SK-N-SH (cell line): Measurements from ENCODE around the gene PADI4.

Experiments
- EP300 ChIP-seq, 2 experiments: IDR thresholded peaks; 2 replicates each; pipeline versions ENCODE4 v1.4.0 to v1.6.1; 2012; ENCODE audit warnings: borderline replicate concordance in 1 of 2, low read depth in 1 of 2, low read length in 1 of 2
- FOXM1 ChIP-seq: IDR thresholded peaks from 2 replicates; pipeline ENCODE4 v1.4.0; 2012; ENCODE audit warnings: low read depth, mild to moderate bottlenecking
- MXI1 ChIP-seq: IDR thresholded peaks from 2 replicates; pipeline ENCODE4 v1.6.1; 2012; ENCODE audit warnings: mild to moderate bottlenecking, low read depth, low read length, improper control_type of control experiment
- NFIC ChIP-seq: IDR thresholded peaks from 2 replicates; pipeline ENCODE4 v1.4.0; 2012; ENCODE audit warnings: borderline replicate concordance
- RFX5 ChIP-seq: IDR thresholded peaks from 2 replicates; pipeline ENCODE4 v1.6.1; 2012; ENCODE audit warnings: mild to moderate bottlenecking, improper control_type of control experiment, low read length
- SIN3A ChIP-seq: IDR thresholded peaks from 2 replicates; pipeline ENCODE4 v1.6.1; 2012; ENCODE audit warnings: low read depth, mild to moderate bottlenecking, low read length, moderate library complexity, borderline replicate concordance
- SMC3 ChIP-seq: IDR thresholded peaks from 2 replicates; pipeline ENCODE4 v1.6.1; 2012; ENCODE audit warnings: low read depth, low read length, improper control_type of control experiment
- TAF1 ChIP-seq: IDR thresholded peaks from 2 replicates; pipeline ENCODE4 v1.6.1; 2012; ENCODE audit warnings: low read depth, mild to moderate bottlenecking, low read length, moderate library complexity, borderline replicate concordance
- TCF12 ChIP-seq: IDR thresholded peaks from 2 replicates; pipeline ENCODE4 v1.4.0; 2012
- YY1 ChIP-seq: IDR thresholded peaks from 2 replicates; pipeline ENCODE4 v1.4.0; 2012; ENCODE audit warnings: low read depth, mild to moderate bottlenecking
- TF ChIP-seq, protein P1 (sequence below): IDR thresholded peaks from 2 replicates; pipeline ENCODE4 v1.4.0; 2012; ENCODE audit warnings: low read depth
- TF ChIP-seq, protein P2 (sequence below): IDR thresholded peaks from 2 replicates; pipeline ENCODE4 v1.4.0; 2012; ENCODE audit warnings: low read depth, borderline replicate concordance
- TF ChIP-seq, protein P3 (sequence below): fragments of 200-600 bp; sonication (generic); IDR thresholded peaks from 2 replicates; pipeline ENCODE4 v1.6.1; 2017; ENCODE audit warnings: antibody characterized with exemption, mild to moderate bottlenecking, moderate library complexity
- TF ChIP-seq, protein P4 (sequence below): IDR thresholded peaks from 2 replicates; pipeline ENCODE4 v1.4.0; 2012; ENCODE audit warnings: low read depth, borderline replicate concordance

- TF ChIP-seq NFIC (no peak), FOXM1 (no peak), MXI1 (no peak), YY1 (no peak), RFX5 (no peak), TCF12 (no peak), TAF1 (no peak), SMC3 (no peak), SIN3A (no peak), EP300 (IDR thresholded peaks at IDR 0.05; ENCODE audit: borderline replicate concordance in 1 of 2, low read depth in 1 of 2, low read length in 1 of 2) (no peak)
- TF ChIP-seq, protein P1, sequence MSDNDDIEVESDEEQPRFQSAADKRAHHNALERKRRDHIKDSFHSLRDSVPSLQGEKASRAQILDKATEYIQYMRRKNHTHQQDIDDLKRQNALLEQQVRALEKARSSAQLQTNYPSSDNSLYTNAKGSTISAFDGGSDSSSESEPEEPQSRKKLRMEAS: no peak
- TF ChIP-seq, protein P2, sequence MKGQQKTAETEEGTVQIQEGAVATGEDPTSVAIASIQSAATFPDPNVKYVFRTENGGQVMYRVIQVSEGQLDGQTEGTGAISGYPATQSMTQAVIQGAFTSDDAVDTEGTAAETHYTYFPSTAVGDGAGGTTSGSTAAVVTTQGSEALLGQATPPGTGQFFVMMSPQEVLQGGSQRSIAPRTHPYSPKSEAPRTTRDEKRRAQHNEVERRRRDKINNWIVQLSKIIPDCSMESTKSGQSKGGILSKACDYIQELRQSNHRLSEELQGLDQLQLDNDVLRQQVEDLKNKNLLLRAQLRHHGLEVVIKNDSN: no peak
- TF ChIP-seq, protein P3, sequence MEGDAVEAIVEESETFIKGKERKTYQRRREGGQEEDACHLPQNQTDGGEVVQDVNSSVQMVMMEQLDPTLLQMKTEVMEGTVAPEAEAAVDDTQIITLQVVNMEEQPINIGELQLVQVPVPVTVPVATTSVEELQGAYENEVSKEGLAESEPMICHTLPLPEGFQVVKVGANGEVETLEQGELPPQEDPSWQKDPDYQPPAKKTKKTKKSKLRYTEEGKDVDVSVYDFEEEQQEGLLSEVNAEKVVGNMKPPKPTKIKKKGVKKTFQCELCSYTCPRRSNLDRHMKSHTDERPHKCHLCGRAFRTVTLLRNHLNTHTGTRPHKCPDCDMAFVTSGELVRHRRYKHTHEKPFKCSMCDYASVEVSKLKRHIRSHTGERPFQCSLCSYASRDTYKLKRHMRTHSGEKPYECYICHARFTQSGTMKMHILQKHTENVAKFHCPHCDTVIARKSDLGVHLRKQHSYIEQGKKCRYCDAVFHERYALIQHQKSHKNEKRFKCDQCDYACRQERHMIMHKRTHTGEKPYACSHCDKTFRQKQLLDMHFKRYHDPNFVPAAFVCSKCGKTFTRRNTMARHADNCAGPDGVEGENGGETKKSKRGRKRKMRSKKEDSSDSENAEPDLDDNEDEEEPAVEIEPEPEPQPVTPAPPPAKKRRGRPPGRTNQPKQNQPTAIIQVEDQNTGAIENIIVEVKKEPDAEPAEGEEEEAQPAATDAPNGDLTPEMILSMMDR: no peak
- TF ChIP-seq, protein P4, sequence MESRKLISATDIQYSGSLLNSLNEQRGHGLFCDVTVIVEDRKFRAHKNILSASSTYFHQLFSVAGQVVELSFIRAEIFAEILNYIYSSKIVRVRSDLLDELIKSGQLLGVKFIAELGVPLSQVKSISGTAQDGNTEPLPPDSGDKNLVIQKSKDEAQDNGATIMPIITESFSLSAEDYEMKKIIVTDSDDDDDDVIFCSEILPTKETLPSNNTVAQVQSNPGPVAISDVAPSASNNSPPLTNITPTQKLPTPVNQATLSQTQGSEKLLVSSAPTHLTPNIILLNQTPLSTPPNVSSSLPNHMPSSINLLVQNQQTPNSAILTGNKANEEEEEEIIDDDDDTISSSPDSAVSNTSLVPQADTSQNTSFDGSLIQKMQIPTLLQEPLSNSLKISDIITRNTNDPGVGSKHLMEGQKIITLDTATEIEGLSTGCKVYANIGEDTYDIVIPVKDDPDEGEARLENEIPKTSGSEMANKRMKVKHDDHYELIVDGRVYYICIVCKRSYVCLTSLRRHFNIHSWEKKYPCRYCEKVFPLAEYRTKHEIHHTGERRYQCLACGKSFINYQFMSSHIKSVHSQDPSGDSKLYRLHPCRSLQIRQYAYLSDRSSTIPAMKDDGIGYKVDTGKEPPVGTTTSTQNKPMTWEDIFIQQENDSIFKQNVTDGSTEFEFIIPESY: no peak
Observed at GRCh38 chr1:17265162-17265561, 42.8 kb upstream of the PADI4 start.
